ENCODE data around the gene MICAL1.
"Not testable (repeated sequence)": the region's sequence is repeated elsewhere in the genome, so short reads cannot be mapped to it uniquely, and the experiment has no call there.

MICAL1 gene

GRCh38 chr6:109474995-109475394 lies 19.4 kb upstream of the MICAL1 start:
- no peak for DNase-seq

GRCh38 chr6:109473120-109473519 lies 17.5 kb upstream of the MICAL1 start:
- no peak for DNase-seq

- DNase-seq, result no peak
Measured at GRCh38 chr6:109472132-109472995, 16.8 kb upstream of the MICAL1 start.

- DNase-seq, result no peak
Measured at GRCh38 chr6:109471105-109471810, 15.7 kb upstream of the MICAL1 start.

- DNase-seq, result no peak
Measured at GRCh38 chr6:109469591-109470189, 14.1 kb upstream of the MICAL1 start.

GRCh38 chr6:109467696-109468095 lies 12.1 kb upstream of the MICAL1 start:
- DNase-seq, result no peak

GRCh38 chr6:109466212-109466923 lies 10.8 kb upstream of the MICAL1 start:
- no peak for DNase-seq

- no peak for DNase-seq
Measured at GRCh38 chr6:109465772-109466171, 10.2 kb upstream of the MICAL1 start.

GRCh38 chr6:109461733-109462526 lies 6.4 kb upstream of the MICAL1 start:
- no peak for DNase-seq

- not testable (repeated sequence) for DNase-seq
Measured at GRCh38 chr6:109461205-109461604, 5.6 kb upstream of the MICAL1 start.

- DNase-seq, result no peak
Measured at GRCh38 chr6:109460161-109460829, 4.7 kb upstream of the MICAL1 start.

GRCh38 chr6:109458774-109459531 lies 3.4 kb upstream of the MICAL1 start:
- no peak for DNase-seq

- DNase-seq, result no peak
Measured at GRCh38 chr6:109457562-109457996, 2.0 kb upstream of the MICAL1 start.

GRCh38 chr6:109456710-109457561 lies 1.4 kb upstream of the MICAL1 start:
- DNase-seq, result peak; percentile 21 to 54

- no peak for DNase-seq
Measured at GRCh38 chr6:109456111-109456583, 575 bp upstream of the MICAL1 start.

- no peak for DNase-seq
Measured at GRCh38 chr6:109454496-109455436, 806 bp downstream of the MICAL1 start.

GRCh38 chr6:109453594-109454495 lies 1.7 kb downstream of the MICAL1 start:
- DNase-seq, result no peak

Data from cerebellar nuclear complex (tissue), 1 donor.